NOMO-1 (cell line): ENCODE results near the gene TXNDC11.
A peak's percentile ranks its signal among the peaks of the same experiment; 100 is the strongest.
"Not testable (repeated sequence)": the region's sequence is repeated elsewhere in the genome, so short reads cannot be mapped to it uniquely, and the experiment has no call there.

Experiments used
- DNase-seq, 2 experiments: peaks; one replicate each; lab custom pipeline; 2025; ENCODE audit not compliant: unreplicated experiment in 2 of 2; lab: John Stamatoyannopoulos, UW

TXNDC11 gene

GRCh38 chr16:11742536-11743307 lies at the start of gene TXNDC11:
Gene TXNDC11 (minus strand): TSS chr16:11742857. CDS start chr16:11742730, 127 bp downstream.
- DNase-seq, result peak; percentile 93 to 98

GRCh38 chr16:11791144-11791828 lies 48.6 kb upstream of the TXNDC11 start:
- no peak for DNase-seq

GRCh38 chr16:11788914-11789313 lies 46.3 kb upstream of the TXNDC11 start:
- DNase-seq, result no peak

GRCh38 chr16:11784980-11785599 lies 42.4 kb upstream of the TXNDC11 start:
- not testable (repeated sequence) for DNase-seq

- not testable (repeated sequence) for DNase-seq
Observed at GRCh38 chr16:11784381-11784780, 41.7 kb upstream of the TXNDC11 start.

- DNase-seq, result no peak
Observed at GRCh38 chr16:11784038-11784369, 41.3 kb upstream of the TXNDC11 start.

- peak; percentile 14 to 54 for DNase-seq
Observed at GRCh38 chr16:11783319-11784037, 40.8 kb upstream of the TXNDC11 start.

GRCh38 chr16:11781773-11782172 lies 39.1 kb upstream of the TXNDC11 start:
- DNase-seq, result no peak

GRCh38 chr16:11780991-11781680 lies 38.5 kb upstream of the TXNDC11 start:
- no peak for DNase-seq

- no peak for DNase-seq
Observed at GRCh38 chr16:11779074-11779473, 36.4 kb upstream of the TXNDC11 start.

GRCh38 chr16:11774065-11774626 lies 31.5 kb upstream of the TXNDC11 start:
- no peak for DNase-seq

- DNase-seq, result peak; percentile 60 to 92
Observed at GRCh38 chr16:11768849-11769248, 26.2 kb upstream of the TXNDC11 start.

- no peak for DNase-seq
Observed at GRCh38 chr16:11762431-11762830, 19.8 kb upstream of the TXNDC11 start.

GRCh38 chr16:11759997-11760396 lies 17.3 kb upstream of the TXNDC11 start:
- DNase-seq, result no peak

GRCh38 chr16:11759163-11759834 lies 16.6 kb upstream of the TXNDC11 start:
- DNase-seq, result no peak

- DNase-seq, result no peak
Observed at GRCh38 chr16:11757671-11758545, 15.3 kb upstream of the TXNDC11 start.

- no peak for DNase-seq
Observed at GRCh38 chr16:11756248-11756647, 13.6 kb upstream of the TXNDC11 start.

- no peak for DNase-seq
Observed at GRCh38 chr16:11755022-11755760, 12.5 kb upstream of the TXNDC11 start.
